Adipocyte (in vitro differentiated cells): ENCODE data around the gene KRTAP5-1.
"Not testable (repeated sequence)": the region's sequence is repeated elsewhere in the genome, so short reads cannot be mapped to it uniquely, and the experiment has no call there.

ENCODE experiments used
- DNase-seq: peaks from one replicate; pipeline ENCODE4 v3.0.0-alpha.2; 2015; ENCODE audit warnings: low read depth
- H3K27me3 ChIP-seq: replicated peaks from 2 replicates; pipeline ENCODE4 v1.7.0; 2013; ENCODE audit warnings: mild to moderate bottlenecking, low read length, moderate library complexity; ENCODE audit not compliant: control insufficient read depth, insufficient read depth
- H3K36me3 ChIP-seq: 2 replicates; pipeline ENCODE4 v1.7.0; 2013; ENCODE audit warnings: low read length, mild to moderate bottlenecking, moderate library complexity; ENCODE audit not compliant: control insufficient read depth, insufficient read depth, severe bottlenecking
- H3K4me1 ChIP-seq: 2 replicates; pipeline ENCODE4 v1.7.0; 2013; ENCODE audit warnings: mild to moderate bottlenecking, low read length, moderate library complexity; ENCODE audit not compliant: control insufficient read depth, insufficient read depth
- H3K4me3 ChIP-seq: 2 replicates; pipeline ENCODE4 v1.7.0; 2013; ENCODE audit warnings: mild to moderate bottlenecking, low read length, moderate library complexity
- H3K9ac ChIP-seq: 2 replicates; pipeline ENCODE4 v1.7.0; 2013; ENCODE audit warnings: mild to moderate bottlenecking, low read length, moderate library complexity
- H3K9me3 ChIP-seq: 2 replicates; pipeline ENCODE4 v1.7.0; 2013; ENCODE audit warnings: mild to moderate bottlenecking, low read length, moderate library complexity; ENCODE audit not compliant: control insufficient read depth

KRTAP5-1 gene

DNA sequence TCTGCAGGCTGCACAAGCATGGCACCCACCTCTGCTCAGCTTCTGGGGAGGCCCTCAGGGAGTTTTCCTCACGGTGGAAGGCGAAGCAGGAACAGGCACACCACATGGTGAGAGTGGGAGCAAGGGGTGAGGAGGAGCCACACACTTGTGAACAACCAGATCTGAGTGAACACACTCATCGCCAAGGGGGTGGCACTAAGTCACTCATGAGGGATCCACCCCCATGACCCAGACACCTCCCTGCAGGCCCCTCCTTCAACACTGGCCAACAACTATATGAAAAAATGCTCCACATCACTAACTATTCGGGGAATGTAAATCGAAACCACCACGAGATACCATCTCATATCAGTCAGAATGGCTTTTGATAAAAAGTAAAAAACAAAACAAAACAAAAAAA lies 13.7 kb upstream of the KRTAP5-1 start:
- DNase-seq: no peak
- no peaks in the 10 kb centered on the region for H3K4me1 ChIP-seq
- H3K9ac ChIP-seq: no peak overlapping the region
- H3K4me3 ChIP-seq: no peak overlapping the region
- H3K9me3 ChIP-seq: peaks cover 3% of the 10 kb centered on the region
- no peaks in the 10 kb centered on the region for H3K36me3 ChIP-seq
- peaks cover 64% of the 10 kb centered on the region for H3K27me3 ChIP-seq

DNA sequence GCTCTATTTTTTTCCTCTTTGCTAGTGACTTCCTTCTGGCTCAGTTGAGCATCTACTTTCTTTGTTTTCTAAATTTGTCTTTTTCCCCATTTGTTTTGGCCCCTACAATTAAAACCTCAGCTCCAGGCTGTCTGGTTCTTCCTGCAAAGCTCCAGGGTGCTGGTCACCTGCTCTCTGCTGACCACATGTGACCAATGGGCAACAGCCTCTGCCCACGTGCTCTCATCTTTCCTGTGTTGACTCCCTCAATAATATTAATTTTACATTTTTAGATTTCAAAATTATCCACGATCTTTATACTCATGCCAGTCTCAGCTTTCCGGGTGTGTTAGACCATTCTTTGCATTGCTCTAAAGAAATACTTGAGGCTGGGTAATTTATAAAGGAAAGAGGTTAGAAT lies 13.3 kb upstream of the KRTAP5-1 start:
- not testable (repeated sequence) for H3K9me3 ChIP-seq, H3K4me1 ChIP-seq, DNase-seq, H3K36me3 ChIP-seq, H3K9ac ChIP-seq, H3K4me3 ChIP-seq
- peaks cover 64% of the 10 kb centered on the region for H3K27me3 ChIP-seq

DNA sequence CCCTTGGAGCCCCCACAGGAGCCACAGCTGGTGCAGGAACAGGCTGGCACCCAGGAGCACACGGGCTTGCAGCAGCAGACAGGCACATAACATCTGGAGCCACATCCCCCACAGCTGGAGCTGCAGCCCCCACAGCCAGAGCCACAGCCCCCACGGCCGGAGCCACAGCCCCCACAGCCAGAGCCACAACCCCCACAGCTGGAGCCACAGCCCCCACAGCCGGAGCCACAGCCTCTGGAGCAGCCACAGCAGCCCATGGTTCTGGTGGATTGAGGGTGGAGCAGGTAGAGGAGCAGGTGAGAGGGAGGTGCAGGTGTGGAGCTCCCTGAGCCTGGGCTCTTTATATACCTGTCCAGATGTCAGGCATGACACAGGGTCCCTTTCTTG lies 12.9 kb upstream of the KRTAP5-1 start, which contains the start of gene KRTAP5-2:
KRTAP5-2 (minus strand) TSS at position 301 of the 387 bp plus-strand sequence; CDS start at position 257, 44 bp downstream.
- no peaks in the 10 kb centered on the region for H3K4me1 ChIP-seq
- H3K27me3 ChIP-seq: peaks cover 65% of the 10 kb centered on the region
- H3K9ac ChIP-seq: no peak within 1 kb of the TSS
- no peak for DNase-seq
- H3K9me3 ChIP-seq: peaks cover 3% of the 10 kb centered on the region
- no peaks in the 10 kb centered on the region for H3K36me3 ChIP-seq
- H3K4me3 ChIP-seq: no peak within 1 kb of the TSS

DNA sequence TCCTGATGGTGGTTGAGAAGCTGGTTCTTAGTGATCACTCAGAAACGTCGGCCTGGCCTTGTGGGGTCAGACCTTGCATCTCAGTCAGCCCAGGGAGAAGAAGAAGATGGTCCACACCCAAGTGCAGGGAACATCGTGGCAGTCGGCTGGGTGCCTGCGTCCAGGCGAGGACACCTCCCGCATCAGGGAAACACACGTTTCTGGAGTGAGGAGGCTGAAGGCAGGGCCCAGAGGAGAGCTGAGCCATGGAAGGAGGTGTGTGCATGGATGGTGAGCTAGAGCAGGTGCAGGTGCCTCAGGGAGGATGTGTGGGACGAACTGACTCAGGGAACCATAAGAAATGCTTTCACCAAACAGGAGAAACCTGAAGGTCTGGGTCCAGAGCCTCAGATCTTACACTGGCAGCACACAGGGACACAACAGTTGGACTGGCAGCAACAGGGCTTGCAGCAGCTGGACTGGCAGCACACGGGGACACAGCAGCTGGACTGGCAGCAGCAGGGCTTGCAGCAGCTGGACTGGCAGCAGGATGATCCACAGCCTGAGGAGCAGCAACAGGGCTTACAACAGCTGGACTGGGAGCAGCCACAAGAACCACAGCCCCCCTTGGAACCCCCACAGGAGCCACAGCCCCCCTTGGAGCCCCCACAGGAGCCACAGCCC lies 12.4 kb upstream of the KRTAP5-1 start:
- Histone ChIP-seq H3K9me3 (peaks cover 3% of the 10 kb centered on the region), H3K36me3 (no peaks in the 10 kb centered on the region), H3K4me1 (no peaks in the 10 kb centered on the region), H3K4me3 (no peak overlapping the region), H3K9ac (no peak overlapping the region), H3K27me3 (peaks cover 68% of the 10 kb centered on the region)
- no peak for DNase-seq

DNA sequence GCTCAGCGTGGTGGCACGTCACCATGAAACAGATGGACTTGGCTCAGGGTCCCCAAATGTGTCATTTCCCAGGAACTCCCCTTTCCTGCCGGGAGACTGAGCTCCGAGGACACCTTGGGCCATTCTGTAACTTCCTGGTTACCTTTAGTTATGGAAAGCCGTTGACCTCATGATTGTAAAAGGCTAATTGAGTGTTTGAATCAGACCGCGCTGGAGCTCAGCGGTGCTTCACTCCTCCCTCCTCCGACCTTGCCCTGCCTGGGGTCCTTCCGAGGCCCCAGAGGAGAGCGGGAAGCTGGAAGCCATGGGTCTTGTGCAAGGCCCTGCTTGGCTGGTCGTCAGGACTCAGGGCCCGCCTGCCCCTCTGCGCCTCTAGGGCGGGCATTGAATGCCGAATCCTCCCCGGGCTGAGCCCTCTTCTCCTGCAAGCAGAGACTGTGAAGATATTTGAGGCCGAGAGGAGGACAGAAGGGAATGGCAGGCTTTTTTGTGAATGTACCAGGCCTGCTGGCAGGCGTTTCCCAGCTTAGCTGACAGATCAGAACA lies 11.6 kb upstream of the KRTAP5-1 start:
- not testable (repeated sequence) for H3K9me3 ChIP-seq, H3K4me3 ChIP-seq, H3K9ac ChIP-seq, DNase-seq, H3K36me3 ChIP-seq, H3K4me1 ChIP-seq
- peaks cover 67% of the 10 kb centered on the region for H3K27me3 ChIP-seq

DNA sequence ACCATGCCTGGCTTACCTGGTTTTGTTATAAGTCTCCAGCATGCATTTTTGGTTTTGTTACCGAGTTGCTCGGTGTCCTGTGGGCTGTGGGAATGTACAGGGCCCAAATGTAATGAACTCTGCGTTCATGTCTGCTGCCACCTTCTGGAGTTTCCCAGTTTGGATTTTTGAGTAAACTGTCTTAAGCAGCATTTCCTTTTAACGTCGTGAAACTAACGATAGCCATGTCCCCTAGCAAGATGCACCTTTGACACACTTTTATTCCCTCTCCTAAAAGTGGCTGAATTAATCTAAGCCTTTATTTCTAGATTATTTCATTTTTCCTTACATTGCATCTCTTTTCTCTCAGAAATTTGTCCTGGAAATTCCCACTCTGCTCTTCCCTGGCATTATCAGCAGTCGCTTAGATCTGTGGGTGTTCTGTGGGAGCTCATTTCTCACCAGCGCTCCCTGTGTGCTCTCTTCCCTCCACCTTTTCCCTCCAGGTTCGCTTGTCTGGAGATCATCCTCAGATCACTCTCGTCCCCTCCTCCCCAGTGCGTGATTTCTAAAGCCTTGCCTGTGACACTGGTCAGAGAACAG lies 11.0 kb upstream of the KRTAP5-1 start:
- H3K9me3 ChIP-seq, H3K4me1 ChIP-seq, H3K36me3 ChIP-seq, H3K4me3 ChIP-seq, H3K9ac ChIP-seq: not testable (repeated sequence)
- DNase-seq: peak; percentile 13
- peaks cover 63% of the 10 kb centered on the region for H3K27me3 ChIP-seq

DNA sequence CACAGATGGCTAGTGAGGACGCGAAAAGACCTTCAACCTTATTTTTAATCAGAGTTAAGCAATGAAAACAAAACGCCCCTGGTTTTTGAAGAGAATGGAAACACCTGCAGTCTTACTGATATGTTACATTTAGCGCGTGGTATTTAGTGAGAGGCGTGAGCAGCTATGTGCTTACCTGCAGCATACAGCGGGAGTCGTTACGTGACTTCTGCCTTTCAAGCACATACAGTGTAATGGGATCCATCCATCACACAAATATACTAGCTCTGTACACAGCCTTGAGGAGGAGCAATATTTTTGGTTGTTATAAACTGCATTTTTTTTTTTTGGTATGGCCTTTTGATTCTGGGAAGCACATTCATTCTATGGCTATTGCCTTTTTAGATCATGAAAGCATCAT lies 7.5 kb upstream of the KRTAP5-1 start:
- H3K4me3 ChIP-seq: no peak overlapping the region
- no peaks in the 10 kb centered on the region for H3K4me1 ChIP-seq
- no peaks in the 10 kb centered on the region for H3K36me3 ChIP-seq
- peaks cover 58% of the 10 kb centered on the region for H3K27me3 ChIP-seq
- H3K9ac ChIP-seq: no peak overlapping the region
- DNase-seq: no peak
- H3K9me3 ChIP-seq: no peaks in the 10 kb centered on the region

DNA sequence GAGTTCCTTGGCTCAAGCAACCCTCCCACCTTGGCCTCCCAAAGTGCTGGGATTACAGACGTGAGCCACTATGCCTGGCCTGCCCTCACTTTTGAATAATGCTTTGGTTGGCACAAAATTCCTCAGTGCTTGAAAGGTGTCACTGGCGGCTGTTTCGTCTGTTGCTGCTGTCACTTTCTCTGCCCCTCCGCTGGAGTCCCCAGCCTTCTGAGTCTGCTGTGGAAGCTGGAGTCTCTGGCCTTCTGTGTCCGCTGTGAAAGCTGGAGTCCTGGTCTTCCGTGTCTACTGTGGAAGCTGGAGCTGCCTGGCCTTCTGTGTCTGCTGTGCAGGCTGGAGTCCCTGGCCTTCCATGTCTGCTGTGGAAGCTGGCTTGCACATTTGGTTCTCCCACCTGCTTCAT lies 4.9 kb upstream of the KRTAP5-1 start:
- H3K4me3 ChIP-seq: no peak overlapping the region
- DNase-seq: no peak

DNA sequence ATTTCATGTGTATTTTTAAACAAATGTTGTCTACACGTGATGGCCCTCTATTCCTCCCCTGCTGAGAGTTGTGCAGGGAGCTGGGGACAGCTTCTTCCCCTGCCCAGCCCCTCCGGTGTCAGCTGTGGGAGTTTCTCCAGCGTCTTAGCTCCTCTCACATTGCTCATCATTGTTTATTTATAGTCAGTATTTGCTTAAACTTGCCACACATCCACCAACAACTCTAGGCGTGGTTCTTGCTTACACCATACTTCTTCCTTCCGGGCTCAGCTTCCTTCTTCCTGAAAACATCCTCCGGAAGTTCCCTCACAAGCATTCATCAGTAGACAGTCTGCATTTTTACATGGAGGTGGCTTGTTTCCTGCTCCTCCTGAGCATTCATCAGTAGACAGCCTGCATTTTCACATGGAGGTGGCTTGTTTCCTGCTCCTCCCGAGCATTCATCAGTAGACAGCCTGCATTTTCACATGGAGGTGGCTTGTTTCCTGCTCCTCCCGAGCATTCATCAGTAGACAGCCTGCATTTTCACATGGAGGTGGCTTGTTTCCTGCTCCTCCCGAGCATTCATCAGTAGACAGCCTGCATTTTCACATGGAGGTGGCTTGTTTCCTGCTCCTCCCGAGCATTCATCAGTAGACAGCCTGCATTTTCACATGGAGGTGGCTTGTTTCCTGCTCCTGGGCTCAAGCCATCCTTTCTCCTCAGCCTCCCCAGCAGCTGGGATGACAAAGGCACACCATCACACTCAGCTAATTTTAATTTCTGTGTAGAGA lies 4.3 kb upstream of the KRTAP5-1 start:
- not testable (repeated sequence) for H3K4me1 ChIP-seq, H3K36me3 ChIP-seq, H3K9me3 ChIP-seq, H3K9ac ChIP-seq, H3K4me3 ChIP-seq
- peak; percentile 15 for DNase-seq
- peaks cover 37% of the 10 kb centered on the region for H3K27me3 ChIP-seq

More for the DNA sequence above, 4.9 kb upstream of the KRTAP5-1 start:
- H3K9ac ChIP-seq: no peak overlapping the region
- H3K4me1 ChIP-seq: no peaks in the 10 kb centered on the region
- no peaks in the 10 kb centered on the region for H3K9me3 ChIP-seq
- peaks cover 43% of the 10 kb centered on the region for H3K27me3 ChIP-seq
- H3K36me3 ChIP-seq: no peaks in the 10 kb centered on the region

DNA sequence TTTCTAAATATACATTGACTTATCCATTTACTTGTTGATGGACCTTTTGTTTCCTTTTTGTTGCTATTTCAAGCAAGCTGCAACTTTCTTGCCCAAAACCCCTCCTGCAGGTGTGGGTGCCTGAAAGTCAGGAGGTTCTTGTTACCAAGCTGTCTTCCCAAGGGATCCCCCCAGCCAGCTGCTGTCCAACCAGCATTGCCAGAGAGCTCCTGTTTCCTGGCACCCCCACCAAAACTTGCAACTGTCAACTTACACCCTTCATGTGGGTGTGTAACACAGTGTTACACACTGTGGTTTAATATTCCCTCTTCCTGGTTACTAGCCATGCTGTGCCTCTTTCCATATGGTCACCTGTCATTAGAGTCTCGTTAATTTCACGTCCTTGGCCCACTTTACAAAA lies 1.6 kb upstream of the KRTAP5-1 start:
- H3K9ac ChIP-seq: no peak overlapping the region
- no peaks in the 10 kb centered on the region for H3K9me3 ChIP-seq
- H3K4me1 ChIP-seq: no peaks in the 10 kb centered on the region
- no peaks in the 10 kb centered on the region for H3K36me3 ChIP-seq
- H3K27me3 ChIP-seq: peaks cover 30% of the 10 kb centered on the region
- no peak overlapping the region for H3K4me3 ChIP-seq
- no peak for DNase-seq

DNA sequence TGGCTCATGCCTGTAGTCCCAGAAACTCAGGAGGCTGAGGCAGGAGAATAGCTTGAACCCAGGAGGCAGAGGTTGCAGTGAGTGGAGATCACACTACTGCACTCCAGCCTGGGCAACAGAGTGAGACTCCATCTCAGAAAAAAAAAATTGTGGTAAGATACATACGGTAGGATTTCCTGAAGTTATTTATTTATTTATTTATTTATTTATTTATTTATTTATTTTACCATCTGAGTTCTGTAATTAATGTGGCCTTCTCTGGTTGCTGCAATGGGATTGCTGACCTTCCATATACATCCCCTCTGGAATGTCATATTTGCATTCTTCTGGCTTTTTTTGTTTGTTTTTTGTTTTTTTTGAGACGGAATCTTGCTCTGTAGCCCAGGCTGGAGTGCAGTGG lies 2.2 kb downstream of the KRTAP5-1 start:
- DNase-seq, H3K4me3 ChIP-seq, H3K4me1 ChIP-seq, H3K9ac ChIP-seq, H3K36me3 ChIP-seq: not testable (repeated sequence)
- peaks cover 33% of the 10 kb centered on the region for H3K27me3 ChIP-seq
- peaks cover 11% of the 10 kb centered on the region for H3K9me3 ChIP-seq
